Measurements from ENCODE around the gene UMPS.

Gene UMPS

GRCh38 chr3:124730129-124730940 lies at the start of gene UMPS:
TSS of gene UMPS (plus strand) at chr3:124730452. CDS start at chr3:124730472, 20 bp downstream.
- DNase-seq (ENCODE audit: low read depth, low spot score), result peak; percentile 94

DNA sequence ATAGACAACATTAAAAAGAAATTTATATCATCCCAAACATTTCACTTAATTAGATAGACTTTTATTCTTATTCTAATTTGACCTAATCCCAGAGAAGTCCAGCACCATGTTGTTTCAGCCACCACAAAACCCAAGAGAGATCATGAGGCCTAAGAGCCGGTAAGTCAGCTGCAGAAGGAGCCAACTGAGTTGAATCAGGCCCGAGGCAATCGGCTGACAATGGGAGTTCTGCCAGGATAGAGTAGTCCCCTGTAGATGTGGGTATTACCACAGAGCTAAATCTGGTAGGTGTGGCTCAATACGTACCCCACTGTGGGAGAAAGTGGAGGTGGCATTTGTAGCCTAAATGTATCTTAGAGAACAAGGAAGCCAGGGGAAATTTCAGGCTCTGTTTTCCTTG lies 49.7 kb upstream of the UMPS start:
- no peak for DNase-seq (ENCODE audit: low read depth, low spot score)

DNA sequence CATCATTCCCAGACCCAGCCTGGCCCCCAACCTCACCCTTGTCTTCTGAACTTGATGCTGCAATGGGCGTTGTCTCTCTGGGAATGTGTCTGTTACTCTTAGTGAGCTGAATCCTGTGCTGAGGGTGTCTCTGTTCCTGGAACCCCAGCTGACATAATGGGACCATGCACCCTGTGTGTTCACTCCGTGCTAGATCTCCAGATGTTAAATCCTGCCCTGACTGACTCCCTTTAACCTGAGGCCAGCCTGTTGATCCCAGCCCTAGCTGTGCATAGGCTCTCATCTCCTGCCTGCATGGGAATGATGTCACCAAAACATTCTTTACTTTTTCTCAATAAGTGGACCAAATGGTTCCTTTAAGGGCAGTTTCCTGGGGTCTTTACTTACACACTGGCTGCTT lies 48.0 kb upstream of the UMPS start:
- DNase-seq (ENCODE audit: low read depth, low spot score), result no peak

- no peak for DNase-seq (ENCODE audit: low read depth, low spot score)
Observed at GRCh38 chr3:124684459-124684858, 45.8 kb upstream of the UMPS start.

GRCh38 chr3:124685067-124685466 lies 45.2 kb upstream of the UMPS start:
- DNase-seq (ENCODE audit: low read depth, low spot score), result no peak

- no peak for DNase-seq (ENCODE audit: low read depth, low spot score)
Observed at GRCh38 chr3:124685481-124685880, 44.8 kb upstream of the UMPS start.

DNA sequence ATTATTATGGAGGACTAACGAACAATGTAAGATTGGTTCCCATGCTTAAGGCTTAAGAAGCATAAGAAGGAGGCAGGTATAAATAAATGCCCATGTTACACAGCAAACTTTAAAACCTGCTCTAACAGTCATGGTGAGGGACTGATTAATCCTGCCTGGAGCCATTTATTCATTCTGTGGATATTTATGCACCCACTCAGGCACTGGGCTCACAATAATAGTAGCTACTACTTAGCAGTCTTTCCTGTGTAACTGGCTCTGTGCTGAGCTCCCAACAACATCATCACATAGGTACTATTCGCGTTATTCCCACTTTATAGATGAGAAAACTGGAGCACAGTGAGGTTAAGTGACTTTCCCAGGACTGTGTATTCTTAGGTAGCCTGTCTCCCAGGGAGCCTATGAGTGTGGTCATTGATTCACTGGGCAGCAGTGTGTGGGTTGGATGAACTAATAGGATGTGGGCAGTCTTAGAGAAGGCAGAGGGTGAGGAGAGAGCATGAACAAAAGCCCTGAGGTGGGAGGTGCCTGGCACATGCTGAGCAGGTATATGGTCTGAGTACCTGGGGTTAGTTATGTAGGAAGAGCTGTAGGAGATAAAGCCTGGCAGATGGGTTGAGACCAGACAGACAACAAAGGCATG lies 44.1 kb upstream of the UMPS start:
- no peak for DNase-seq (ENCODE audit: low read depth, low spot score)

GRCh38 chr3:124688581-124689454 lies 41.4 kb upstream of the UMPS start:
- peak; percentile 90 for DNase-seq (ENCODE audit: low read depth, low spot score)

- DNase-seq (ENCODE audit: low read depth, low spot score), result no peak
Observed at GRCh38 chr3:124691599-124691998, 38.7 kb upstream of the UMPS start.

DNA sequence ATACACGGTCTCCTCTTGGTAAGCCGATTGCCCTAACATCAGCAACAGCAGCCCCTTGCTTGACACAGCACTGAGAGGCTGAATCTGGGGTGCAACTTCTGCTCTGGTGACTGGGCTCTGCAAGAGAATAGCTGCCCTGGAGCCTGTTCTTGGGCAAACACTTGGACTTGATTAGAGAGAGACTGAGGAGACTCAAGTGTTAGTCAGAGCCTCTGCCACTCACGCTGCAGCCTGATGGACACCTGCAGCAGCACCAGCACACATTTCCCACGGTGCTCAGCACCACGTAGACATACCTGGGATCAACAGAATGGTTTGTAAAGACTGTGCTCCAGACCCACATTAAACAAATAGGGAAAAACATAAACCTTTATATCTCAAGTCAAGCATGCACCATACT lies 35.8 kb upstream of the UMPS start:
- no peak for DNase-seq (ENCODE audit: low read depth, low spot score)

DNA sequence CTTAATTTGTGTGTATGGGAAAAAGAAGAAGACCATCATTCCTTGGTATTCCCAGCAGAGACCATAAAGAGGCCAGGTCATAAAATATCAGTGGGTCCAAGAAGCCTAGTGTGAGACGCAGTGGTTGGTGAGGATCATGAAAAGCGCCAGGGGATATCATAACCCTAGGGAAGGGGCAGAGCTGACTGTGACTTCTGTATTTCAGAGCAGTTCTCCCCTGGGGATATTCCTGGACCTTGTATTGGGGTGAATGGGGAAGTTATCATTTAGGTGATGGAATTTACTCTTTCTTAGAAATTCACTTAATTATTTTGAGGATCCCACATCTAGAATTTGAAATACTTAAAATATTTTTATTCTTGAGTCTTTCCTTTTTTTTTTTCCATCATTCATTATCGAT lies 34.9 kb upstream of the UMPS start:
- no peak for DNase-seq (ENCODE audit: low read depth, low spot score)

DNA sequence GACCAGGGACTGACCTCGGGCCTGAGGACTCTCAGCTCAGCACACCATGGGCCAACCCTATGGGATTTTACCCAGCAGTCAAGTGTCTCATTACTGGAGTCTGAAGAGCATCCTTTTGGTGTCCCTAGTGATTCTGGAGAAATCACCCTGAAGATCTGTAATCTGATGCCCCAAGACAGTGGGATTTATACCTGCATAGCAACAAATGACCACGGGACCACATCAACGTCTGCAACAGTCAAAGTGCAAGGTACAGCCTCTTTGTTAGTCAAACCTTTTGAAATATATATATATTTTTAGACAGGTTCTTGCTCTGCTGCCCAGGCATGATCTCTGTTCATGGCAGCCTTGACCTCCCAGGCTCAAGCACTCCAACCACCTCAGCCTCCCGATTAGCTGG lies 34.2 kb upstream of the UMPS start:
- no peak for DNase-seq (ENCODE audit: low read depth, low spot score)

GRCh38 chr3:124697302-124697701 lies 33.0 kb upstream of the UMPS start:
- no peak for DNase-seq (ENCODE audit: low read depth, low spot score)

DNA sequence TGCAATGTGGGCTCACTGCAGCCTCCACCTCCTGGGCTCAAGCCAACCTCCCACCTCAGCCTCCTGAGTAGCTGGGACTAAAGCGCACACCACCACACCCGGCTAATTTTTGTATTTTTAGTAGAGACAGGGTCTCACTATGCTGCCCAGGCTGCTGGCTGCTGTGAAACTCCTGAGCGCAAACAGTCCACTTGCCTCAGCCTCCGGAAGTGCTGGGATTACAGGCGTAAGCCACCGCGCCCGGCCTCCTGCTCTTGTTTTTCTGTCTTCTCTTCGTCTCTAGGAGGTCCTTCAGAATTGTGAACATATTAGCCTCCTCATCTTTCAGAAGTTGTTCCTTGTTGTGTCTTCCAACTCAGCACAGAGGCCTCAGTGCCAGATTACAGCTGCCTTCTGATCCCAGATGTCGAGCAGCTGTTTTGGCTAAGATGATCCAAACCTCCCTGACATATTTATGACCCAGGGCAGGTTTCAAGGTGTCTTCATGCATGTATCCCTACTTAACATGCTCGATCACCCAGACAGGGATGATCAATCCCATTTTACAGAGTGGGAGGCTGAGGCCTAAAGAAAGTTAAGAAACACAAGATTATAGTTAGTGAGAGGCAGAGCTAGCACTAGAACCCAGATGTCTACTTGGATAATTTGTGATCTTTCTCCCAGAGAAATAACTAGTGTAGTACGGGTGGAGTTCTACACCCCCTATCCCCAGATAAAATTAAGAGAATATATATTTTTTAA lies 32.1 kb upstream of the UMPS start:
- no peak for DNase-seq (ENCODE audit: low read depth, low spot score)

DNA sequence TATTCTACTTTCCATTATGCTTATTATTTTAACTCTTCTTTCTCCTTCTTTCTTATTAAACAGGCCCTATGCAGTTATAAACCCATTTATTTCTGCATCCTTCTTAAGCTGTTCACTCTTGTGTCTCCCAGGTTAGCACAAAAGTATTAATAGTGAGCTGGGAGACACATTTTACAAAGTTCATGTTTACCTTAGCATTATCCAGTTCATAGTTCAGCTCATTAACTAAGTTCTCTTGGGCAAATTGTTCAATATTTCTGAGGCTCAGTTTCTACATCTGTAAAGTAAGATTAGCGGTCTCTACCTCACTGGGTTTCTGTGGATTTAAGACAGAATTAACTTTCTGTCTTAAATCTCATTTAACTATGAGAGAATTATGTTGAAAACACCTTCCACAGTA lies 31.2 kb upstream of the UMPS start:
- no peak for DNase-seq (ENCODE audit: low read depth, low spot score)

DNA sequence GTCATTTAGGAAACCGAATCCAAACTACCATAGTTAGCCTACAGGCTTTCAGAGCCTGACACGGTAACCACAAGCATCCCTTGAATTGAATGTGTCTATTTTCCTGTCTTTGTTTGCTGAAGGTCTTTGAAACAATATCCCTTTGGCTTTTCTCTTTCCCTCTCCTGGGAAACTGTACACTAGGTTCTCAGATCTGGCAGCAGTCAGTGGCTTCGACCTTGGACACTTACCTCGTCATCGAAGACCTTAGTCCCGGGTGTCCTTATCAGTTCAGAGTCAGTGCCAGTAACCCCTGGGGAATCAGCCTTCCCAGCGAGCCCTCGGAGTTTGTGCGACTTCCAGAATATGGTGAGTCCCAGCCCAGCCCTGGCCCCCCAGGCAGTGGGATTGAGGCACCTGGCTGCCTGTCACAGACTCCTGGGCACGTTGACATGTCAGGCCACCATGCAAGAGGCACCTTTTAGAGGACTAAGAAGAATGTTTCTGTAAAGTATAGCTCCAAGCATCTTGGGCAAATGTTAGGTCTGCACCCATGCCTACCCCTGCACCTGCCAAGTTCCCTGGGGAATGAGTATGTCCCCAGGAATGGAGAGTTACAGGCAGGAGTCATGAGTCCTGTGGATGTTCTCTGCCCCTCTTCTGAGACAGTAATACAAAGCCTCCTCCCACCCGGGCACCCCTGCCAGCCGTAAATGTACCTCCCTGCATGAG lies 30.4 kb upstream of the UMPS start:
- DNase-seq (ENCODE audit: low read depth, low spot score), result peak; percentile 42

- peak; percentile 47 for DNase-seq (ENCODE audit: low read depth, low spot score)
Observed at GRCh38 chr3:124700880-124701684, 29.2 kb upstream of the UMPS start.

DNA sequence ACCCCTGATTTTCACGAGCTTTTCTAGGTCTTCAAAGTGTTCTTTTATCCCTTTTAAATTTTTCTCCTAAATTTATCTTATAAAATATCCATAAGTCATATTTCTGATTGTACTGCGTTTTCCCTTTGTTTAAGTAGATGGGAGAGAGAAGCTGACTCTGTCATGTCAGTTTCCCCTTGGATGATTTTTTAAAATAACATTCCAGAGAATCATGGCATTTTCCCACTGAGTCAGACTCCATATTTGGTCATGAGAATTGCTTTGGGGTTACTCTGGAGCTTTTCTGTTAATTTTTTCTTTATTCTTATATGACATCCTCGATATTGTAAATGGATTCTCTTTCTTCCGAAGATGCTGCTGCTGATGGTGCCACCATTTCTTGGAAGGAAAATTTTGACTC lies 28.6 kb upstream of the UMPS start:
- peak; percentile 76 for DNase-seq (ENCODE audit: low read depth, low spot score)

- DNase-seq (ENCODE audit: low read depth, low spot score), result no peak
Observed at GRCh38 chr3:124702950-124703349, 27.3 kb upstream of the UMPS start.

DNA sequence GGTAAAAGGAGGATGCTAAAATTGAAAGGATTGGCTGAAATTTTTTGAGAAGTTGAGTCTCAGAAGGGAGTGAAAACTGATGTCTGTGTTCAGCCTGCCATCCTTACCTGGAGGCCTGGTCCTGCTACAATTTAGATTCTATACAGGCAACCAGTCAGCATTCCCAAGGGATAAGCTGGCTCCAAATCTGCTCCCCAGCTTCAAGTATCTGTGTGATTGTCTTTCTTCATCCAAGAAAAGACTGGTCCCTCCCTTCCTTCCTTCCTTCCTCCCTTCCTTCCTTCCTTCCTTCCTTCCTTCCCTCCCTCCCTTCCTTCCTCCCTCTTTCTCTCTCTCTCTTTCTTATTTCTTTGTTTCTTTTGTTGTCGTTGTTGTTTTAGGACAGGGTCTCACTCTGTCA lies 24.7 kb upstream of the UMPS start:
- DNase-seq (ENCODE audit: low read depth, low spot score), result no peak
